H7 (cell line): Measurements from ENCODE around the gene CDYL. TPM values are rescaled to one million over a fixed set of nuclear protein-coding genes. Genes with fewer than 3 reads are reported as not detected.

Experiments
- DNase-seq: peaks from one replicate; pipeline ENCODE4 v3.0.0; 2012
- H3K27me3 ChIP-seq: 2 replicates; pipeline ENCODE4 v1.6.0; 2011; ENCODE audit warnings: mild to moderate bottlenecking, low read length; ENCODE audit not compliant: control insufficient read depth, insufficient read depth
- H3K36me3 ChIP-seq: replicated peaks from 2 replicates; pipeline ENCODE4 v1.5.1; 2011; ENCODE audit warnings: low read length; ENCODE audit not compliant: control insufficient read depth, insufficient read depth
- H3K4me3 ChIP-seq: 2 replicates; pipeline ENCODE4 v1.5.1; 2011; ENCODE audit warnings: low read depth, mild to moderate bottlenecking, control low read depth, low read length, moderate library complexity; ENCODE audit not compliant: insufficient read depth
- total RNA-seq: library from RNA; depleted of rRNA; stranded (reverse); fragments of >200 nt; shearing (Covaris generic); gene quantifications from 2 replicates; pipeline ENCODE4 v1.2.3, GENCODE V29; 2014

CDYL gene
- total RNA-seq, 1 experiment from 2014 or later, result 49.3 TPM

- H3K36me3 ChIP-seq, result no peaks in the 10 kb centered on the region
Measured at GRCh38 chr6:4805553-4806336, 29.5 kb downstream of the CDYL start.

GRCh38 chr6:4806337-4806725 lies 30.1 kb downstream of the CDYL start:
- no peaks in the 10 kb centered on the region for H3K36me3 ChIP-seq
- H3K27me3 ChIP-seq, result no peaks in the 10 kb centered on the region
- no peak for DNase-seq
- H3K4me3 ChIP-seq, result no peak overlapping the region

More at GRCh38 chr6:4805553-4806336, 29.5 kb downstream of the CDYL start:
- Histone ChIP-seq H3K4me3 (no peak overlapping the region), H3K27me3 (no peaks in the 10 kb centered on the region)
- DNase-seq, result peak; percentile 67

- no peak for DNase-seq
- Histone ChIP-seq H3K27me3 (no peaks in the 10 kb centered on the region), H3K4me3 (no peak overlapping the region), H3K36me3 (no peaks in the 10 kb centered on the region)
Measured at GRCh38 chr6:4806791-4807190, 30.6 kb downstream of the CDYL start.

GRCh38 chr6:4808396-4808795 lies 32.2 kb downstream of the CDYL start:
- no peaks in the 10 kb centered on the region for H3K36me3 ChIP-seq
- no peak for DNase-seq
- no peak overlapping the region for H3K4me3 ChIP-seq
- no peaks in the 10 kb centered on the region for H3K27me3 ChIP-seq

- H3K27me3 ChIP-seq, result no peaks in the 10 kb centered on the region
- DNase-seq, result no peak
- H3K36me3 ChIP-seq, result no peaks in the 10 kb centered on the region
- H3K4me3 ChIP-seq, result no peak overlapping the region
Measured at GRCh38 chr6:4809999-4810918, 34.1 kb downstream of the CDYL start.

- Histone ChIP-seq H3K27me3 (no peaks in the 10 kb centered on the region), H3K36me3 (no peaks in the 10 kb centered on the region), H3K4me3 (no peak overlapping the region)
- no peak for DNase-seq
Measured at GRCh38 chr6:4812068-4812467, 35.9 kb downstream of the CDYL start.

- H3K36me3 ChIP-seq, result no peaks in the 10 kb centered on the region
- H3K4me3 ChIP-seq, result no peak overlapping the region
- H3K27me3 ChIP-seq, result no peaks in the 10 kb centered on the region
- no peak for DNase-seq
Measured at GRCh38 chr6:4813055-4813454, 36.9 kb downstream of the CDYL start.

GRCh38 chr6:4814212-4814611 lies 38.0 kb downstream of the CDYL start:
- H3K4me3 ChIP-seq, result no peak overlapping the region
- no peaks in the 10 kb centered on the region for H3K27me3 ChIP-seq
- no peaks in the 10 kb centered on the region for H3K36me3 ChIP-seq
- DNase-seq, result no peak

GRCh38 chr6:4814987-4815386 lies 38.8 kb downstream of the CDYL start:
- Histone ChIP-seq H3K27me3 (no peaks in the 10 kb centered on the region), H3K36me3 (no peaks in the 10 kb centered on the region), H3K4me3 (no peak overlapping the region)
- DNase-seq, result no peak

GRCh38 chr6:4815584-4815983 lies 39.4 kb downstream of the CDYL start:
- H3K27me3 ChIP-seq, result no peaks in the 10 kb centered on the region
- no peak for DNase-seq
- no peaks in the 10 kb centered on the region for H3K36me3 ChIP-seq
- no peak overlapping the region for H3K4me3 ChIP-seq

GRCh38 chr6:4816904-4817303 lies 40.7 kb downstream of the CDYL start:
- H3K27me3 ChIP-seq, result no peaks in the 10 kb centered on the region
- DNase-seq, result no peak
- no peaks in the 10 kb centered on the region for H3K36me3 ChIP-seq
- no peak overlapping the region for H3K4me3 ChIP-seq

- DNase-seq, result no peak
Measured at GRCh38 chr6:4817551-4817950, 41.3 kb downstream of the CDYL start.

GRCh38 chr6:4818272-4818938 lies 42.2 kb downstream of the CDYL start:
- Histone ChIP-seq H3K4me3 (no peak overlapping the region), H3K36me3 (no peaks in the 10 kb centered on the region), H3K27me3 (no peaks in the 10 kb centered on the region)
- no peak for DNase-seq

More at GRCh38 chr6:4817551-4817950, 41.3 kb downstream of the CDYL start:
- H3K4me3 ChIP-seq, result no peak overlapping the region
- no peaks in the 10 kb centered on the region for H3K36me3 ChIP-seq
- no peaks in the 10 kb centered on the region for H3K27me3 ChIP-seq

GRCh38 chr6:4819706-4820283 lies 43.6 kb downstream of the CDYL start:
- H3K27me3 ChIP-seq, result no peaks in the 10 kb centered on the region
- H3K4me3 ChIP-seq, result no peak overlapping the region
- DNase-seq, result no peak
- no peaks in the 10 kb centered on the region for H3K36me3 ChIP-seq
